NCI-H1694 treated with DMSO at 0.1 percent for 48 hours (cell line): ENCODE measurements around the gene DCDC1.

Experiments
- DNase-seq: peaks from one replicate; lab custom pipeline; 2025; lab: John Stamatoyannopoulos, UW

Gene DCDC1

DNA sequence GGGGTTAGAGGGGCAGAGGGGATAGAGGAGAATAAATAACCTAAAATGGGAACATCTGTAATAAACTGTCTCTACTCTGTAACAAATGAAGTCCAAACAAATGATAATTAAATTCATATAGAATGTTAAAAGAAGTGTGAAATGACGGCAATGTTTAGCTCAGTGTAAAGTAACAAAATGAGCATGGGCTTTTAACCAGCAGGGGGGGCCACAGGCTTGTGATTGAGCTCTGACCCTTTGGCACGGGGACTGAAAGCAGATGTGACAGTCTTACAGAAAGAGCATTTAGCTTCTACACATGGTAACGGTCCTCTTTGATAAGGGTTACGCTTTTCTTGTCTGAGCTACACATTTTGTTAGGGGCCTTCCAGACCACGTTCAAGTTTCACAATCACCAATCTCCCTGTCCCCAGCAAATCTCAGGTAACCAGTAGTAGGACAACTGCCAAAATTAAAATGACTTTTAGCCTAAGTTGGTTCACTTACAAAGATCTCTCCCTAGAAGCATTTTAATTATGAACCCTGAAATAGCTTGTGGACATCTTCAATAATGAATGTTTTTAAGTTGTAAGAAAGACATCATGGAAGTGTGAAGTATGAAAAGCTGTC is 262.5 kb downstream of the DCDC1 start:
- DNase-seq: peak; percentile 92

DNA sequence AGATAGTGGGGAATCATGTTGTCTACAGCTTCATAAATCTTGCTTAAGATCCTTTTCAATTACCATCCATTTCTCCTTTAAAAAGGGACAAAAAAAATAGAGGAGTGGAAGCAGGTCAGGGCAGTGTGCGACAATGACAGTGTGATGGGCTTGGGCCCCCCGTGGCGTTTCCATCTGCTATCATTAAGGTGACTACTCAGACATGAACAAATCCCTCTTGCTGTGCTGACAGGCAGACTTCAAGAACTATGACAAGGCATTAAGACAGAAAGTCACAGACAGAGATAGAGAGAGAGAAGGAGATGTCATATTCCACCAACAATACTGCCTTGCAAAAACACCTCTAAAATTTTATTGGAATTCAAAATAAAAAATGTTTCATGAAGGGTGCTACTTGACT is 263.2 kb downstream of the DCDC1 start:
- peak; percentile 83 for DNase-seq

DNA sequence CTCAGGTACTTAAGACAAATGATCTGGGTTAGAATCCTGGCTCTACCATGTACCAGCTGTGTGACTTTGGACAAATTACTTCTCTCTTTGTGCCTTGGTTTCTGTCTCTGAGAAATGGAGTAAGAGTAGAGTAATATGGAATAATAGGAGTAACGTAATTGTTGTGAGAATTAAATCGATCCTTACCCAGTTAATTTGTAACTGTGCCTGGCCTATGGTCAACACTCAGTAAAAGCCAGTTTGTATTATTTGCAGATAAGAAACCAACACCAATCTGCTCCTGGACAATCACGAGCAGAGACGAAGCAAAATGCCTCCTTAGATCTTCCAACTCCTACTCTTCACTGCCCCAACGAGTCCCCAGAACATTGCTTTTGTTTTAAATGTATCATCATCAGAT is 266.7 kb downstream of the DCDC1 start:
- DNase-seq: no peak

DNA sequence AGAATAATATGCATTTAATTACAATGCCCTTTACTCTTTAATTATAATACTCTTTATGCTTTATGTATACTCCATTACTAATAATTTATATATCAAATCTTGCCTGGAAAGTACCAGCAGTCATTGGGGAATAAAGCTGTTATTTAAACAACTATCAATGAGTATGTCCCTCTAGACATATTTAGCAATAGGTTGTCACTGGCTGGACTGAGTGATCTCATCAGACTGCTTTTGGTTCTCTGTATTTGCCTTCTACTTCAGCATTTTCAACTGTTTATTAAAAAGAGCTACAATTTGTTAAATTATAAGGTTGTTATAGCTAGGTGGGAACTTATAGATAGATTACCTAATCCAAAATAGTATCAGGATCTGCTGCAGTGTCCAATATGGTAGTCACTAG is 267.2 kb downstream of the DCDC1 start:
- DNase-seq: no peak

DNA sequence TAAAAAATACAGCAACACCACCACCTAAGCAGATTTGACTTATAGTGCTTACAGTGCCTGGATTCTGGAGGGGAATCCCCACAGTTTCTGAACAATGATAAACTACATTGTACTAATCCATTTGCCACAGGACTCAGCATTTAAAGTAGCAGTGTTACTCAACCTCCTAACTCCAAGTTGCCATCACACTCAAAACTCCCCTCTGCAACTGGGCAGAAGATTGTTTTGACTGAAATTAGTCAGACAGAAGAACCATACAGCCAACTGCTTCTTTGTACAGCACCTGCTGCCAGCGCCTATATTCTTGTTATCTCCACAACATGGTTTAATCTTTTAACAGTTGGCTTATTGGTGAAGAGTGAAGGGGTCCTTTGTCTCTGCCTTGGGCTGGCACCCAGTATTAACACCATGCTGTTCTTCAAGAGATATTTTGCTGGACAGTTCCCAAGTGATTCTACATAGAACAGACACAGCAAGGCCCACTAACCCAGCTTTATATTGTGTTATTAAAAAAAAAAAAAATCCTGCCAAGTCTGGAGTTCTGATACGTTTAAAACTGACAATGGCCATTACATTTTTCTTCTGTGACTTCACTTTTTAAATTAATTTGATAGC is 273.2 kb downstream of the DCDC1 start:
- DNase-seq: no peak

DNA sequence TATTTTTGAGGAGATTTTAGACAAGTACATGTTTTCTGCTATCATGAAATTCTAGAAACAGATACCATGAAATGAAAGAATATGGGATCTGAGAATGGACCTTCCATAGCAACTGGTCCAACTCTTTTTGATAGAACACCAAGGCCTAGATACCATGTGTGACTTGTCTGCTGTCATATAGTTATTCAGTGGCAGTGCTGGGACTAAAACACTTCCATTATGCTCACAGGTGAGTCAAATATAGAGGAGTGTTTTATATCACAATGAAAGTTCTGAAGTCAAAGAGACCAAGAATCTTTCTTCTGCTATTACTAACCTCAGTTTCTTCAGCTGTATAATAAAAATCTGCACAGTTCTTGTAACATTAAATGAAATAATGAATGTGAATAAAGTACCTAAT is 276.9 kb downstream of the DCDC1 start:
- DNase-seq: no peak

DNA sequence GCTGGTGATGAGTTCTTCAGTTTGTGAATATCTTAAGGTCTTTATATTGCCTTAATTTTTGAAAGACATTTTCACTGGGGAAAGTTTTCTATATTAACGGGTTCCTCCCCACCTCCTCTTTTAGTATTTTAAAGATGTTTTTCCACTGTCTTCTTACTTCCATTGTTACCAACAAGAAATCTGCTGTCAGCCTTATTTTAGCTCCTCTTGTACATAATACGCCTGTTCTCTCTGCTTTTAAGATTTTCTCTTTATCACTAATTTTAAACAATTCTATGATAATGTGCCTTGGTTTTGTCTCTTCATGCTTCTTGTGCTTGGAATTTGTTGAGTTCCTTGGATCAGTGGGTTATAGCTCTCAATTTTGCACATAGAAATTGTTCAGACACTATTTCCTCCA is 280.4 kb downstream of the DCDC1 start:
- DNase-seq: no peak

DNA sequence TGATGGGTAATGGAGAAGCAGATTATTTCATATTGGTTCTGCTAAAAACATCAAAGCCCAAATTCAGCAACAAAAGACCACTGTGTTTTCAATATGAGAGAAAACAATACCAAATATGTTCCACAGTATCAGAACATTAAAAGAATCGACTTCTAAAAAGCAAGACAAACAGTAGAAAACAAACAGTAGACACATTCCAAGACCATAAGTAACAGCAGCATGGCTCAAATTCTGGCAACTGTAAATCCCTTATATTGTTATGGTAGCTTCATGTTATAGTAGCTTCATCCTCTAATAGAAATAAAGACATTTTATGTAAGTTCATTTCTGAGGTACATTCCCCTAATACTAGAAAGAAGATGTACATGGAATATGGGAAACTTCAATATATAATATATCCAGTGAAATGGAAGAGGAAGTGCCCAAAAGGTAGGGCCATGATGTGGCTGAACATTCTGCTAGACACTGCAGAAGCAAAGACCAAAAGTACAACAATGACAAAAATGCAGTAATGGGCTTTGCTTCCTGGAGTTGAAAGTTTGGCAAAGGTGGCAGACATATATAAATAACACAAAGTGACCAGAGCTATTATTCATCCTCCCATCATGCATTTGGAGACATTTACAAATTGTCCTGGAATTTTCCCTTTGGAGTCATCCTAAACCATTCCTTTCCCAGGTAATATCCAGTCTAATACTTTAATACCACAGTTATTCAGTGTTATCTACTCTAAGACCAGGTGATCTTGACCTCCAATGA is 299.9 kb downstream of the DCDC1 start:
- DNase-seq: no peak

DNA sequence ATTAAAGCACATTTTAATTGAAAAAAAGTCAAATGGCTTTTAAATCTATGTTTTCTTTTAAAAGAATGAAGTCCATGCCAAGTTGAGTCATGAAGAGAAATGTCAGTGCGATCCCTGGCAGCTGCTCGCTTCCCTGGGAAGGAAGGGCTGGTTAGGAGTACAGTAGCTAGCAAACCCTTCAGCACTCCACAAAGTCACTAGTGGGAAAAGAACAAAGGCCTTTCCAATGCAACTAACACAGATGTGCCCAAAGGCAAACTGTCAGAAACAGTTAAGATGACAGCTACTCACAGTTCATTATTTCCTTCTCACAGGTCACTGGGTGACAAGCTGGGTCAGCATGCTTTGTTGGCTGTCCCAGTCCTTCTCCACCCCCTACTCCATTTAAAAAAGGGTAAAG is 308.7 kb downstream of the DCDC1 start:
- no peak for DNase-seq

DNA sequence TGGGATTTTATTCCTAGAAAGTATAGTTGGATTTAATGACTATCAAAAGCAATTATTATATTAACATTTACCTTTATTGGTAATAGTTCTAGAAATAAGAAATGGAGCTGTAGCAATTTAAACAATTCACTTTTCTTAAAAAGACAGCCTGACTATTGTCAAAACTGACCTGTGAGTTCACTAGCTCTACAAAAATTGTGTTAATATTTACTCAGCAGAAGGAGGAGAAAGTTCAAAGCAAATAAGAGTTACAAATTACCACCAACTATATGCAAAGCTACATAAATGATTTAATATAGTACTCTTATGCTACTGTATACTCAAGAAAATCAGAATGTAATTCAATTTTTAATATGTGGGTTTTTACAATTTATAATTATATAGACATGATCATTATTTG is 310.0 kb downstream of the DCDC1 start:
- no peak for DNase-seq

DNA sequence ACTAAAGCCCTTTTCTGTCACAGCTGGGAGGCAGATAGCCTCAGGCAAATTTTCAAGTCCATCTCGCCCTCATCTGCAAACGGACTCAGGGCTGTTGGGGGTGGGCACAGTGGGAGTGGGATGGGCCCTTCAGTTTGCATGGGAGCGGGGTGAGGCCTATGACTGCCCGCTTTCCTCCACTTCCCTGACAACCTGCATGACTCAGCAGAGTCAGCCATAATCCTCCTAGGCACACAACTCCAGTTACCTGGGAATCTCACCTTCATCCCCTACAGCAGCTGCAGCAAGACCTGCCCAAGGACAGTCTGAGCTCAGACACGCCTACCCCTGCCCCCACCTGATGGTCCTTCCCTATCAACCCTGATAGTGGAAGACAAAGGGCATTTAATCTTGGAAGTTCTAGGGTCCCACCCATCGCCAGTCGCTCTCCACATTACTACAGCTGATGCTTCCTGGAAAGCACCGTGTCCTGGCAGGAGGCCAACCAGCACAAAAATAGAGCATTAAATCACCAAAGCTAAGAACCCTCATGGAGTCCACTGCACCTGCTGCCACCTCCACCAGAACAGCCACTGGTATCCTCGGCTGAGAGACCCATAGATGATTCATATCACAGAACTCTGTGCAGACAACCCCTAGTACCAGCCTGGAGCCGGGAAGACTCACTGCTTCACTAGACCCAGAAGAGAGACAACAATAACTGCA is 319.3 kb downstream of the DCDC1 start:
- DNase-seq: no peak

DNA sequence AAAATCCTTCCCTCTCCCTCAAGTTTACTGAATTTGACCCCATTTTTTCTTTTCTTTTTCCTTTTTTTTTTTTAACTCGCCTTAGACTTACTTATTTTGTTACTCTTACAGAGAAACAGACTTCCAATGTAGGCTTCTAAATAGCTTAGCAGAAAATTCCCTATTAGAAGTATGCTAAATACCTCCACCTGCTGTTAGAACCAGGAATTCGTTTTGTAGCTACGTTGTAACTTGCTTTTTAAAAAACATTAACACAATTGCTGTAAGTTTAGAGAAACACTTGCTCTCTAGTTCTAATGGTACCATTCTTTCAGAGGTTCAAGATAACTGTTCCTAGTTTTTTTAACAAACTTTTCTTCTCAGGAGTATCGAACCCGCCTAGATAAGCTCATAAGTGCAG is 324.2 kb downstream of the DCDC1 start:
- peak; percentile 37 for DNase-seq

DNA sequence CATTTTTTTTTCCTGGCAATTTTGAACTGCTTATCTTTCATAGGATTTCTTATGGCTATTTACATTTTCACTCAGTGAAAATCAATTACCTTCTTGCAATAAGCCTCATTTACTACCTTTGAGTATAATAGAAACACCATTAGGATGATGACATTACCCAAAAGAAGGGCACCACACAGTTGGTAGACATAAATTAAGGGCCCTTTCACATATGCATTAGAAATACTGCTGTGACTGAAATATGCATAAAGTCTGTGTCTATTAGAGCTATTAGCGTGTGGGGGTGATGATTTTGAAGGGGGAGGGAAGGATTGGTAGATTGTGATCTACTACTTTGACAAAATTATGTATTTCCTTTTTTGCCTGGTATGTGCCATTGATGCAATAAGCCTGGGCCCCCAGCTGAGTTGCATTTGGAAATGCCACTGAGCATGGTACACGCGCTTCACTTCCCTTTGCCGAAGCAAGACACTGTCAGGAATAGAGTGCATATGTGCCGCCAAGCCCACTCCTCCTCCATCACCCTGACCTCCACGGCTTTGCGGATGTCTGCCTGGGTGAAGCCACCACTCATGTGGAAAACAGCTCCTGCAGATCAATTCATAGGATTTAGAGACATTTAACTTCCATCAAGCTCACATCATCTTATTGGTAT is 339.3 kb downstream of the DCDC1 start:
- no peak for DNase-seq

DNA sequence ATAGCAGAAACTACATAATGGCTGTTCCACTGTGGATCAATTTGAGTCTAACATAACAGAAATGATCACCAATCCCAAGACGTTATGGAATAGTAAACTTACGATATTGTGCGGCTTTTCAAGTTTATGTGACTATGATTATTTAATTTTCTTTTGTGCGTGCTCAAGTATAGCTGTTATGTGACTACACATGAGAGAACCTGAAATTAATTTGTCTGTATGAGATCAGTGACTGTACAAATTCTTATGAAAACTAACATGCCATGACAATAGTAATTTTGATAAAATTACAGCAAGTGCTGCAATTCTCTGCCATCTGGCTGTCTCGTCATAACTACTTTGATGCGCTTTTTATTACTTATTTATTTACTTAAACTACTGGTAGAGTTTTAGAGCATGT is 343.2 kb downstream of the DCDC1 start:
- DNase-seq: no peak

DNA sequence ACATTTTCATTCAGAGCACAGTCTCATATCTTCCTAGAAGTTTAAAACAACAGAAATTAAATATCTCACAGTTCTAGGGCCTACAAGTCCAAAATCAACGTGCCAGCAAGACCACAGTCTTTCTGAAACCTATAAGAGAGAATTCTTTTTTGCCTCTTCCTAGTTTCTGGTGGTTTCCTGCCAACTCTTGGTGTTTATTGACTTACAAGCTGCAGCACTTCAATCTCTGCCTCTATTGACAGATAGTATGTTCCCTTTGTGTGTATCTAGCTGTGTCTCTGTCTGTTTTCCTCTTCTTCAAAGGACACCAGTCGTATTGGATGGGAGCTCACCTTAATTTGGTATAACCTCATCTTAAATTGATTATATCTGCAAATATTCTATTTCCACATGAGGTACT is 347.5 kb downstream of the DCDC1 start:
- no peak for DNase-seq

DNA sequence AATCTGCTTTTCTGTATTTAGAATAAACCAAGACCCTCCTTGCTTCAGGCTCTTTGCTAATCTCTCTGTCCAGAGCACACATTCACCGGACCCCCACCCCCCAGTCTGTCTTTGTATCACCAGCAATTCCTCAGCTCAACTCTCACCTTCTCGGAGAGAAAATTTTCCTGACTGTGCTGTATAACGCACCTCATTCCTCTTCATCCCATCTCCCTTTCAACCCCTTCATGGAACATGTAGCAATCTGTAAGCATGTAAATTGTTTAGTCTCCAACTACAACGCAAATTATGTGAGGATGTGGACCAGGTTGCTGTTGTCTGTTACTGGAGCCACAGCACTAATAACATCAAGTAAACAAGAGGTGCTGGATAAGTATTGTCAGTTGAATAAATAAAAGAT is 349.8 kb downstream of the DCDC1 start:
- no peak for DNase-seq

DNA sequence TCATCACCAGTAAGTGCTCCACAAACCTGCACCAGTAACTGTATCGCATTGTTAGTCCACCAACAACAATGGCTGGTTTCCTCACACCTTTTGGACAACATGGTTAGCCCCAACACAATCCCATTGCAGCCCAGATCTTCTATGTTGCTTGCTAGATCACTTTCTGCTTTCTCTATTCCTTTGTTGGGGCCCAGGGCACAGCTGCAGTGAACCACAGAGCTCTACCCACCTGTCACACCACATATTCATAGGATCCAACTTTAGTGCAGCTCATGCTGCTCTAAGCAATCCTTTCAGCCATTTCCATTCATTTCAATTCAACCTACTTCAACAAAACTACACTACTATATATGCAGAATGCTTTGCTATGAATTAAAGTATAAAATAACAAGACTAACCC is 364.3 kb downstream of the DCDC1 start:
- no peak for DNase-seq

DNA sequence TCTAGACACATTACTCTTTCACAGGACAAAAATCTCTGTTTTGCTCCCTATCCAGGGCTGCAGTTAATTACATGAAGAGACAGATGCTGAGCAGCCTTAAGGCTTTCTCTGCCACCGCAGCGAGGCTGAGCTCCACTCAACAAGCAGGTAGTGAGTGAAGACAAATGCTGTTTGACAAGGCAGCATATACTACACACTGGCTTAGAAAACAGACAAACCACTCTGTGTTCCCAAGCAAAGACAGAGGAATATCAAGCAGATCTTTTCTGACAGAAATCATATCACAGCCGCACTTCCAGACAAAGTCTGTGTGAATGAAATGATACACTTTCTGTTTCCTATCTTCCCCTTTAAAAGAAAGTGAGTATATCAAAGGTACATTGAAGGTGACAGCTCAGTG is 368.1 kb downstream of the DCDC1 start:
- DNase-seq: no peak

DNA sequence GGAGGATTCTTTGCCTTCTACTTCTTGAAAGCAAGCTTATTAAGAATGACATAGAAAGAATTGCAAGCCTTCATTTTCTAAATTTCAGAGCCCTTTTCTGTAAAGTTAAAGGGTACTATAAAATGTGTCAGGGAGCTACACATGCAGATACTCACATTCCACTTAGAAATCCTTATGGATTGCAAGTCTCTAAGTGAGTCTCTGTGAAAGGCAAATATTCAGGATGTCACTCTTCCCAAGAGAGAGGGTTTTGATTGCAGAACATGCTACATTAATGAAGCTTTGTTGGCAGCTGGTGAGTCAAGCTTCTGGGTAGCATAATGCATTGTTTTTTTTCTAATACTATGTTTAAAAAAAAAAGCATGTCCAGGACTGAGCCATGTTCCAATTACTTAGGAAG is 369.2 kb downstream of the DCDC1 start:
- DNase-seq: no peak

DNA sequence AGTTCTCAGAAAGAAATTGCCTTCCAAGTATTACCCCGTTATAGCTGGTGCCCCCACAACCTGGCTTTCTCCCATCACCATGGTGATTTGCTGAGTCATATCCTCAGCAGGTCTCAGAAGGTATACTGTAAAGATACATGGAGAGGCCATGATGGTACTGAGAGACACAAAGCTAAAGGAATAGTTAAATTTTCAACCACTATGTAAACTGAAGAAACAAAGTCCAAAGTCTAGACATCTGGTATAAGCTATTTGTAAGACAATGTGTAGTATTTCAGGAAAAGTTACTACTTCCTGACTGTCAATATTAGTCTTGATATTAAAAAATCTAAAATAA is 377.1 kb downstream of the DCDC1 start:
- no peak for DNase-seq

DNA sequence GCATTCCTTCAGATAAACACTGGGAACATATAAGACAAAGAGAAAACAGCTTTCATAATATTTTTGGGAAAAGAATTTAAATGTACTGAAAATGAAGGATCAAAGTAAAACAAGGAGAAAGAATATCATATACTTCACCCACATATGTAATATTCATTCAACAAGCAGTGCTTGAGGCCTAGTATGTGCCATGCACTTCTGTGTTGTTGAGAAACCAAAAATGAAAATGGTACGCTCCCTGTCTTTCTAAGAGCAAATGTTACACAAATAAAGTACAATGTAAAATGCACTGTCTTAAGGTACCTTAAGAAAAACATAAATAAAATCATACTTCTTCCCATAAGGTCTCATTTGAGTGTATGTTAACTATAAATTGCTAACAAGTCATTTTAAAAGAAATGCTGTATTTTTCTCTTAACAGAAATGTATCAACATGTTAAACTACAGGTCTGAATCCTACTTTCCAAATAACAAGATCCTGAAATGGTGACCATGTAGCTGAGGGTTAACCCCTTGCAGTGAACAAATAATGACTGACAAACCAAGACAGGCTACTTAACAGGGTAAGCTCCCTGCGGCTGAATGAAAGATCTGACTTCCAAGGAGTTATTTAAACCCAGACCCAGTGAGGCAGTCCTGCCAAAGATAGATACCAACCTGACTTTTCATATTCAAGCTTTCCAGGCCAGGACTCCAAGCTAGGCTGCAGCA is 377.6 kb downstream of the DCDC1 start:
- no peak for DNase-seq

DNA sequence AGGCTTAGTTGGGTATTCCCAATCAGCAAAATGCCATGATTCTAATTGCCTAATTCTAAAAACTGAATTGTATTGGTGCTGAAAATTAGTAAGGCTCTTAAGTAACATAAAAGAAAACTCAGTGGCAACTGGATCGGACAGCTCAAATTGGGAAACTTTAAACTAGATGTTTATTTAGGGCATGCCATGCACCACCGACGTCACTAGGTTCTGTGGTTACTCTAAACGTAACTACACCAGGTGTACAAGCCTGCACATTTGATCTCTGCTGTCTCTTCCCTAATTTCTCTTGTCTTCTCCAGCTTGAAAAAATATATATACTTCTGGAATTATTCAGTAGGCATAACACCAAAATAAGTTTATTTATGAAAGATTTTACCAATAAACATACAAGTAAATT is 378.2 kb downstream of the DCDC1 start:
- DNase-seq: no peak
